ENCODE measurements around the gene TLE4. TPM values are rescaled to one million over a fixed set of nuclear protein-coding genes. Genes with fewer than 3 reads are reported as not detected.
A peak's percentile ranks its signal among the peaks of the same experiment; 100 is the strongest.

TLE4 gene
- total RNA-seq, 3 donors from 2014 or later (not counting 1 experiment from before 2014, with no cell fraction given), result 214 to 240 (median 220) TPM

GRCh38 chr9:79644048-79644447 is 72.3 kb downstream of the TLE4 start:
- Mint-ChIP-seq H3K9me3 (peaks cover 0 to 2% of the 10 kb centered on the region in 2 donors), H3K36me3 (peaks cover 6% of the 10 kb centered on the region), H3K4me1 (peaks cover 42 to 47% of the 10 kb centered on the region in 2 donors), H3K4me3 (no peak overlapping the region), H3K27me3 (ENCODE audit: low read depth in 2 of 2) (no peaks in the 10 kb centered on the region), H3K27ac (no peak overlapping the region)
- ATAC-seq, result no peak
- Histone ChIP-seq H3K4me1 (ENCODE audit: control insufficient read depth, insufficient read depth, low read length) (no peaks in the 10 kb centered on the region), H3K36me3 (ENCODE audit: control insufficient read depth, insufficient read depth, low read length) (no peaks in the 10 kb centered on the region), H3K27me3 (ENCODE audit: control insufficient read depth, insufficient read depth, low read length) (no peaks in the 10 kb centered on the region), H3K4me3 (ENCODE audit: low read length) (no peak overlapping the region), H3K27ac (ENCODE audit: low read length) (no peak overlapping the region), H3K9me3 (ENCODE audit: control insufficient read depth, insufficient read depth, low read length) (peaks cover 8% of the 10 kb centered on the region)
- no peak for TF ChIP-seq CTCF (IDR thresholded peaks at IDR 0.05)
- intact Hi-C loops (cut with micrococcal nuclease), result no loop called here
- WGBS (ENCODE audit: insufficient coverage), result 86% methylated on average over 5 of the region's 6 CpGs
- no peak for DNase-seq

GRCh38 chr9:79644601-79645000 is 72.8 kb downstream of the TLE4 start:
- H3K27ac ChIP-seq (ENCODE audit: low read length), result no peak overlapping the region
- Mint-ChIP-seq H3K4me1 (peaks cover 41 to 46% of the 10 kb centered on the region in 2 donors), H3K36me3 (peaks cover 6% of the 10 kb centered on the region), H3K4me3 (no peak overlapping the region), H3K27ac (peak overlapping the region in 1 of 2 donors; percentile 23), H3K9me3 (peaks cover 0 to 2% of the 10 kb centered on the region in 2 donors), H3K27me3 (ENCODE audit: low read depth in 2 of 2) (no peaks in the 10 kb centered on the region)
- no peak overlapping the region for H3K4me3 ChIP-seq (ENCODE audit: low read length)
- no peaks in the 10 kb centered on the region for H3K27me3 ChIP-seq (ENCODE audit: control insufficient read depth, insufficient read depth, low read length)
- 100% methylated on average over 4 of the region's 4 CpGs for WGBS (ENCODE audit: insufficient coverage)
- H3K9me3 ChIP-seq (ENCODE audit: control insufficient read depth, insufficient read depth, low read length), result peaks cover 8% of the 10 kb centered on the region
- DNase-seq (no peak), ATAC-seq (no peak)
- TF ChIP-seq CTCF (IDR thresholded peaks at IDR 0.05), result no peak
- no peaks in the 10 kb centered on the region for H3K4me1 ChIP-seq (ENCODE audit: control insufficient read depth, insufficient read depth, low read length)
- intact Hi-C loops (cut with micrococcal nuclease), result no loop called here
- H3K36me3 ChIP-seq (ENCODE audit: control insufficient read depth, insufficient read depth, low read length), result no peaks in the 10 kb centered on the region

GRCh38 chr9:79645110-79645509 is 73.3 kb downstream of the TLE4 start:
- no peaks in the 10 kb centered on the region for H3K27me3 Mint-ChIP-seq (ENCODE audit: low read depth in 2 of 2)
- H3K27ac Mint-ChIP-seq, result peak overlapping the region in 1 of 2 donors; percentile 23
- intact Hi-C loops (cut with micrococcal nuclease), result no loop called here
- 96% methylated on average over 3 of the region's 3 CpGs for WGBS (ENCODE audit: insufficient coverage)
- H3K36me3 ChIP-seq (ENCODE audit: control insufficient read depth, insufficient read depth, low read length), result no peaks in the 10 kb centered on the region
- no peak for ATAC-seq
- H3K4me3 Mint-ChIP-seq, result no peak overlapping the region
- H3K4me1 ChIP-seq (ENCODE audit: control insufficient read depth, insufficient read depth, low read length), result no peaks in the 10 kb centered on the region
- no peaks in the 10 kb centered on the region for H3K27me3 ChIP-seq (ENCODE audit: control insufficient read depth, insufficient read depth, low read length)
- peaks cover 8% of the 10 kb centered on the region for H3K9me3 ChIP-seq (ENCODE audit: control insufficient read depth, insufficient read depth, low read length)
- H3K9me3 Mint-ChIP-seq, result peaks cover 0 to 2% of the 10 kb centered on the region in 2 donors
- H3K36me3 Mint-ChIP-seq, result peaks cover 6% of the 10 kb centered on the region
- DNase-seq, result no peak
- H3K4me1 Mint-ChIP-seq, result peaks cover 36 to 44% of the 10 kb centered on the region in 2 donors
- TF ChIP-seq CTCF (IDR thresholded peaks at IDR 0.05), result no peak
- no peak overlapping the region for H3K4me3 ChIP-seq (ENCODE audit: low read length)
- no peak overlapping the region for H3K27ac ChIP-seq (ENCODE audit: low read length)

- H3K9me3 ChIP-seq (ENCODE audit: control insufficient read depth, insufficient read depth, low read length), result peaks cover 8% of the 10 kb centered on the region
- H3K27ac ChIP-seq (ENCODE audit: low read length), result no peak overlapping the region
- peaks cover 6% of the 10 kb centered on the region for H3K36me3 Mint-ChIP-seq
- peaks cover 36 to 44% of the 10 kb centered on the region in 2 donors for H3K4me1 Mint-ChIP-seq
- H3K4me3 Mint-ChIP-seq, result no peak overlapping the region
- no peak overlapping the region for H3K27ac Mint-ChIP-seq
- DNase-seq, result no peak
- WGBS (ENCODE audit: insufficient coverage), result no CpG with 5 or more reads among the region's 1 CpG
- H3K4me3 ChIP-seq (ENCODE audit: low read length), result no peak overlapping the region
- no peak for TF ChIP-seq CTCF (IDR thresholded peaks at IDR 0.05)
- intact Hi-C loops (cut with micrococcal nuclease), result no loop called here
- no peak for ATAC-seq
- H3K4me1 ChIP-seq (ENCODE audit: control insufficient read depth, insufficient read depth, low read length), result no peaks in the 10 kb centered on the region
- H3K9me3 Mint-ChIP-seq, result peaks cover 0 to 2% of the 10 kb centered on the region in 2 donors
- H3K36me3 ChIP-seq (ENCODE audit: control insufficient read depth, insufficient read depth, low read length), result no peaks in the 10 kb centered on the region
- no peaks in the 10 kb centered on the region for H3K27me3 ChIP-seq (ENCODE audit: control insufficient read depth, insufficient read depth, low read length)
- H3K27me3 Mint-ChIP-seq (ENCODE audit: low read depth in 2 of 2), result no peaks in the 10 kb centered on the region
Observed at GRCh38 chr9:79646096-79646495, 74.3 kb downstream of the TLE4 start.

All from natural killer cell (primary cell).